GM21619 (cell line): ENCODE measurements around the gene DGKI.

ENCODE experiments used
- ATAC-seq: cut with Tn5 transposase; IDR thresholded peaks from one replicate; pipeline ENCODE4 v1.9.1; 2021; ENCODE audit not compliant: unreplicated experiment

The DGKI gene

GRCh38 chr7:137873524-137873923, 26.8 kb upstream of the DGKI start:
- ATAC-seq = no peak

- ATAC-seq = no peak
Observed at GRCh38 chr7:137871170-137871915, 24.6 kb upstream of the DGKI start.

- no peak for ATAC-seq
Observed at GRCh38 chr7:137870684-137871083, 23.9 kb upstream of the DGKI start.

GRCh38 chr7:137870078-137870477, 23.3 kb upstream of the DGKI start:
- ATAC-seq = no peak

GRCh38 chr7:137869260-137869659, 22.5 kb upstream of the DGKI start:
- ATAC-seq = no peak

- no peak for ATAC-seq
Observed at GRCh38 chr7:137867289-137867688, 20.5 kb upstream of the DGKI start.

GRCh38 chr7:137865764-137866163, 19.0 kb upstream of the DGKI start:
- ATAC-seq = no peak

GRCh38 chr7:137862964-137863363, 16.2 kb upstream of the DGKI start:
- ATAC-seq = no peak

GRCh38 chr7:137862358-137862757, 15.6 kb upstream of the DGKI start:
- ATAC-seq = no peak

- no peak for ATAC-seq
Observed at GRCh38 chr7:137860542-137860941, 13.8 kb upstream of the DGKI start.

GRCh38 chr7:137853053-137853452, 6.3 kb upstream of the DGKI start:
- no peak for ATAC-seq

- no peak for ATAC-seq
Observed at GRCh38 chr7:137852108-137852507, 5.3 kb upstream of the DGKI start.

GRCh38 chr7:137850972-137851945, 4.5 kb upstream of the DGKI start:
- no peak for ATAC-seq

- no peak for ATAC-seq
Observed at GRCh38 chr7:137850571-137850970, 3.8 kb upstream of the DGKI start.

- ATAC-seq = no peak
Observed at GRCh38 chr7:137848095-137848494, 1.3 kb upstream of the DGKI start.

GRCh38 chr7:137847568-137848050, 835 bp upstream of the DGKI start:
- ATAC-seq = peak; percentile 34

GRCh38 chr7:137846549-137846826, 286 bp downstream of the DGKI start:
- ATAC-seq = no peak

GRCh38 chr7:137844677-137845425, 1.9 kb downstream of the DGKI start:
- no peak for ATAC-seq

- no peak for ATAC-seq
Observed at GRCh38 chr7:137839903-137840779, 6.6 kb downstream of the DGKI start.

- ATAC-seq = no peak
Observed at GRCh38 chr7:137838706-137839315, 8.0 kb downstream of the DGKI start.
